ENCODE data around the gene NSMCE4A. TPM values are rescaled to one million over a fixed set of nuclear protein-coding genes. Genes with fewer than 3 reads are reported as not detected.

Gene NSMCE4A
- total RNA-seq, 1 experiment from 2014 or later: 72.2 TPM

DNA sequence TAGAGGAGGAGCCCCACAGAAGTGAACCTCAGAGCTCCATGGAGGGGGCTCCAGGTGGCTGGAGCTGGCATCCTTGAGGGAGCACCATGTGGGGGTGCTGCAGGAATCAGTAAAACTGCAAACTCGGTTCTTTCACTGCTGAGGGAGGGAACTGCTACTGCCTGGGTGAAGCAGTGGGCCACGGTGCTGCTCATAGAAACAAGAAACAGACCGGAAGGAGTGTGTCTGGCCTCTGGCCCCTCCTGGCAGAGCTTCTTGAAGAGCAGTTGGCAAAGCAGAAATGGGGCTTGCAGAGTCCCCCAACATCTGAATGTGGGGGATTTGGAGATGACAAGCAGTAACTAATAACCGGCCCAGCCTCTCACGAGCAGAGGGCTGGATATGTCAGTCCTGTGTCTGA, 37.7 kb upstream of the NSMCE4A start:
- ATAC-seq (no peak), DNase-seq (ENCODE audit: low read depth, low spot score) (no peak)
- no peaks in the 10 kb centered on the region for H3K9me3 ChIP-seq (ENCODE audit: control insufficient read depth, insufficient read depth, low read depth, low read length)
- in situ Hi-C loops (cut with HindIII; ENCODE audit: low pct_unique_long_range_greater_than_20kb, low sequenced_read_pairs) (no loop called here), intact Hi-C loops (cut with micrococcal nuclease; ENCODE audit: unreplicated experiment) (no loop called here)
- ChIA-PET POLR2A (no interaction called here), CTCF (no interaction called here)
- no peaks in the 10 kb centered on the region for H3K27me3 ChIP-seq (ENCODE audit: control insufficient read depth, insufficient read depth, low read length)
- no peak overlapping the region for H3K4me3 ChIP-seq (ENCODE audit: low read depth in 2 of 2, low read length in 2 of 2)
- H3K36me3 ChIP-seq (ENCODE audit: control insufficient read depth, insufficient read depth, low read length): no peaks in the 10 kb centered on the region
- no TSS peak for BruUV-seq (replicated peaks)
- H3K27ac ChIP-seq (ENCODE audit: low read length): no peak overlapping the region
- H3K4me1 ChIP-seq (ENCODE audit: control insufficient read depth, insufficient read depth, low read length): no peaks in the 10 kb centered on the region
- TF ChIP-seq, protein P1, sequence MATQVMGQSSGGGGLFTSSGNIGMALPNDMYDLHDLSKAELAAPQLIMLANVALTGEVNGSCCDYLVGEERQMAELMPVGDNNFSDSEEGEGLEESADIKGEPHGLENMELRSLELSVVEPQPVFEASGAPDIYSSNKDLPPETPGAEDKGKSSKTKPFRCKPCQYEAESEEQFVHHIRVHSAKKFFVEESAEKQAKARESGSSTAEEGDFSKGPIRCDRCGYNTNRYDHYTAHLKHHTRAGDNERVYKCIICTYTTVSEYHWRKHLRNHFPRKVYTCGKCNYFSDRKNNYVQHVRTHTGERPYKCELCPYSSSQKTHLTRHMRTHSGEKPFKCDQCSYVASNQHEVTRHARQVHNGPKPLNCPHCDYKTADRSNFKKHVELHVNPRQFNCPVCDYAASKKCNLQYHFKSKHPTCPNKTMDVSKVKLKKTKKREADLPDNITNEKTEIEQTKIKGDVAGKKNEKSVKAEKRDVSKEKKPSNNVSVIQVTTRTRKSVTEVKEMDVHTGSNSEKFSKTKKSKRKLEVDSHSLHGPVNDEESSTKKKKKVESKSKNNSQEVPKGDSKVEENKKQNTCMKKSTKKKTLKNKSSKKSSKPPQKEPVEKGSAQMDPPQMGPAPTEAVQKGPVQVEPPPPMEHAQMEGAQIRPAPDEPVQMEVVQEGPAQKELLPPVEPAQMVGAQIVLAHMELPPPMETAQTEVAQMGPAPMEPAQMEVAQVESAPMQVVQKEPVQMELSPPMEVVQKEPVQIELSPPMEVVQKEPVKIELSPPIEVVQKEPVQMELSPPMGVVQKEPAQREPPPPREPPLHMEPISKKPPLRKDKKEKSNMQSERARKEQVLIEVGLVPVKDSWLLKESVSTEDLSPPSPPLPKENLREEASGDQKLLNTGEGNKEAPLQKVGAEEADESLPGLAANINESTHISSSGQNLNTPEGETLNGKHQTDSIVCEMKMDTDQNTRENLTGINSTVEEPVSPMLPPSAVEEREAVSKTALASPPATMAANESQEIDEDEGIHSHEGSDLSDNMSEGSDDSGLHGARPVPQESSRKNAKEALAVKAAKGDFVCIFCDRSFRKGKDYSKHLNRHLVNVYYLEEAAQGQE (IDR thresholded peaks at IDR 0.05; ENCODE audit: insufficient read depth in 1 of 2, low read depth in 2 of 2, low read length in 1 of 2): no peak
- TF ChIP-seq SIN3A (IDR thresholded peaks at IDR 0.05; ENCODE audit: borderline replicate concordance, insufficient read depth, low read depth, low read length) (no peak), POLR2AphosphoS5 (IDR thresholded peaks at IDR 0.05; ENCODE audit: low read depth, low read length) (no peak), TCF7L2 (IDR thresholded peaks at IDR 0.05; ENCODE audit: low read depth, low read length) (no peak)
- TF ChIP-seq, protein P2, sequence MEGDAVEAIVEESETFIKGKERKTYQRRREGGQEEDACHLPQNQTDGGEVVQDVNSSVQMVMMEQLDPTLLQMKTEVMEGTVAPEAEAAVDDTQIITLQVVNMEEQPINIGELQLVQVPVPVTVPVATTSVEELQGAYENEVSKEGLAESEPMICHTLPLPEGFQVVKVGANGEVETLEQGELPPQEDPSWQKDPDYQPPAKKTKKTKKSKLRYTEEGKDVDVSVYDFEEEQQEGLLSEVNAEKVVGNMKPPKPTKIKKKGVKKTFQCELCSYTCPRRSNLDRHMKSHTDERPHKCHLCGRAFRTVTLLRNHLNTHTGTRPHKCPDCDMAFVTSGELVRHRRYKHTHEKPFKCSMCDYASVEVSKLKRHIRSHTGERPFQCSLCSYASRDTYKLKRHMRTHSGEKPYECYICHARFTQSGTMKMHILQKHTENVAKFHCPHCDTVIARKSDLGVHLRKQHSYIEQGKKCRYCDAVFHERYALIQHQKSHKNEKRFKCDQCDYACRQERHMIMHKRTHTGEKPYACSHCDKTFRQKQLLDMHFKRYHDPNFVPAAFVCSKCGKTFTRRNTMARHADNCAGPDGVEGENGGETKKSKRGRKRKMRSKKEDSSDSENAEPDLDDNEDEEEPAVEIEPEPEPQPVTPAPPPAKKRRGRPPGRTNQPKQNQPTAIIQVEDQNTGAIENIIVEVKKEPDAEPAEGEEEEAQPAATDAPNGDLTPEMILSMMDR (IDR thresholded peaks at IDR 0.05): no peak

DNA sequence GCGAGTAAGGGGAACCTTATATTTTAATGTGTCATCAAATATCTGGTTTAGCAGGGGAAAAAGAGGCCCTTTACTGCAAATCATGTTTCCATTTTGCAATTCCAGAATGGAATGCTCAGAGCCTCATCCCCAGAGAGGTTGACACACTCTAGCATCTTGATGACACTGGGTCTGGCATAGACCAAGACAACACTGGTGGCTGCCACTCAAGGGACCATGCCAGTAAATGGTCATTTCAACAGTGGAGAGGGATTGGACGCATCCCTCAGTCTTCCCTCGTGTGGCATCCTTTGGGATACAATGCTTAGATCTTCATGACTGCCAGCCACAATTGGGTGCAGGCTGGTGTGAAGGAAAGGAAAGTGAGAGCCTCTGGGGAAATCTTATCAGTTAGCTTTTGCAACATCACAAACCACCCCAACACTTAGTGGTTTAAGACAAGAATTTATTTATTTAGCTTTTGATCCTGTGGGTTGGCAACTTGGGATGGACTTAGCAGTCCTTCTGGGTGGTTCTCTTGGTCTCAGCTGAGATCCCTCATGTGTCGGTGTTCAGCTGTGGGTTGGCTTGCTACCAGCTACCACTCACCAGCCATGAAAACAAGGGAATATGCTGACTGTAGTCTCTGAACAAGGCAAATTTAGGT, 35.5 kb upstream of the NSMCE4A start:
- BruUV-seq (replicated peaks): no TSS peak
- CTCF ChIA-PET: no interaction called here
- Histone ChIP-seq H3K27ac (ENCODE audit: low read length) (no peak overlapping the region), H3K36me3 (ENCODE audit: control insufficient read depth, insufficient read depth, low read length) (no peaks in the 10 kb centered on the region), H3K27me3 (ENCODE audit: control insufficient read depth, insufficient read depth, low read length) (no peaks in the 10 kb centered on the region), H3K4me1 (ENCODE audit: control insufficient read depth, insufficient read depth, low read length) (no peaks in the 10 kb centered on the region), H3K4me3 (ENCODE audit: low read depth in 2 of 2, low read length in 2 of 2) (no peak overlapping the region), H3K9me3 (ENCODE audit: control insufficient read depth, insufficient read depth, low read depth, low read length) (no peaks in the 10 kb centered on the region)
- TF ChIP-seq SIN3A (IDR thresholded peaks at IDR 0.05; ENCODE audit: borderline replicate concordance, insufficient read depth, low read depth, low read length): no peak
- TF ChIP-seq, protein P1 (IDR thresholded peaks at IDR 0.05; ENCODE audit: insufficient read depth in 1 of 2, low read depth in 2 of 2, low read length in 1 of 2): no peak
- TF ChIP-seq TCF7L2 (IDR thresholded peaks at IDR 0.05; ENCODE audit: low read depth, low read length): no peak
- TF ChIP-seq POLR2AphosphoS5 (IDR thresholded peaks at IDR 0.05; ENCODE audit: low read depth, low read length): no peak
- TF ChIP-seq, protein P2 (IDR thresholded peaks at IDR 0.05): no peak
- intact Hi-C loops (cut with micrococcal nuclease; ENCODE audit: unreplicated experiment): no loop called here
- in situ Hi-C loops (cut with HindIII; ENCODE audit: low pct_unique_long_range_greater_than_20kb, low sequenced_read_pairs): no loop called here
- POLR2A ChIA-PET: no interaction called here
- no peak for ATAC-seq
- no peak for DNase-seq (ENCODE audit: low read depth, low spot score)
